Endothelial cell of umbilical vein (primary cell): ENCODE measurements around the gene FER.
"Not testable (repeated sequence)": the region's sequence is repeated elsewhere in the genome, so short reads cannot be mapped to it uniquely, and the experiment has no call there.

Experiments
- CTCF ChIP-seq, 2 donors: IDR thresholded peaks; 1 replicate in 1 of 2; 2 replicates in 1 of 2; pipeline ENCODE4 v1.5.1; 2011; ENCODE audit warnings: low read length in 2 of 2, mild to moderate bottlenecking in 2 of 2, moderate library complexity in 2 of 2, control low read depth in 1 of 2, inconsistent platforms in 1 of 2, low read depth in 1 of 2; ENCODE audit not compliant: insufficient read depth in 1 of 2; ENCODE audit errors: extremely low read depth in 1 of 2
- EZH2 ChIP-seq: IDR thresholded peaks from 2 replicates; pipeline ENCODE4 v1.6.1; 2012; ENCODE audit warnings: borderline replicate concordance, low read depth, mild to moderate bottlenecking, moderate library complexity, low read length, inconsistent platforms; ENCODE audit not compliant: severe bottlenecking
- POLR2A ChIP-seq: IDR thresholded peaks from 2 replicates; pipeline ENCODE4 v1.6.1; 2012; ENCODE audit warnings: low read depth, mild to moderate bottlenecking, control low read depth, low read length

DNA sequence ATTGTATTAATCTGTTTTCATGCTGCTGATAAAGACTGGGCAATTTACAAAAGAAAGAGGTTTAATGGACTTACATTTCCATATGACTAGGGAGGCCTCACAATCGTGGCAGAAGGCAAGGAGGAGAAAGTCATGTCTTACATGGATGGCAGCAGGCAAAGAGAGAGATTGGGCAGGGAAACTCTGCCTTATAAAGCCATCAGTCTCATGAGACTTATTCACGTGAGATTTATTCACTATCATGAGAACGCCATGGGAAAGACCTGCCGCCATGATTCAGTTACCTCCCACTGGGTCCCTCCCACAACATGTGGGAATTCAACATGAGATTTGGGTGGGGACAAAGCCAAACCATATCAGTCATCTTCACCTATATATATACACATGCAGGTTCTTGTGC lies 103.4 kb downstream of the FER start:
- not testable (repeated sequence) for TF ChIP-seq POLR2A; EZH2; CTCF (IDR thresholded peaks at IDR 0.05; ENCODE audit: extremely low read depth in 1 of 2, insufficient read depth in 1 of 2, low read depth in 1 of 2, low read length in 2 of 2)
